Measurements from ENCODE around the gene LCN1. TPM values are rescaled to one million over a fixed set of nuclear protein-coding genes. Genes with fewer than 3 reads are reported as not detected.
"Not testable (repeated sequence)": the region's sequence is repeated elsewhere in the genome, so short reads cannot be mapped to it uniquely, and the experiment has no call there.

The LCN1 gene
- total RNA-seq, 2 donors from 2014 or later, result not detected

DNA sequence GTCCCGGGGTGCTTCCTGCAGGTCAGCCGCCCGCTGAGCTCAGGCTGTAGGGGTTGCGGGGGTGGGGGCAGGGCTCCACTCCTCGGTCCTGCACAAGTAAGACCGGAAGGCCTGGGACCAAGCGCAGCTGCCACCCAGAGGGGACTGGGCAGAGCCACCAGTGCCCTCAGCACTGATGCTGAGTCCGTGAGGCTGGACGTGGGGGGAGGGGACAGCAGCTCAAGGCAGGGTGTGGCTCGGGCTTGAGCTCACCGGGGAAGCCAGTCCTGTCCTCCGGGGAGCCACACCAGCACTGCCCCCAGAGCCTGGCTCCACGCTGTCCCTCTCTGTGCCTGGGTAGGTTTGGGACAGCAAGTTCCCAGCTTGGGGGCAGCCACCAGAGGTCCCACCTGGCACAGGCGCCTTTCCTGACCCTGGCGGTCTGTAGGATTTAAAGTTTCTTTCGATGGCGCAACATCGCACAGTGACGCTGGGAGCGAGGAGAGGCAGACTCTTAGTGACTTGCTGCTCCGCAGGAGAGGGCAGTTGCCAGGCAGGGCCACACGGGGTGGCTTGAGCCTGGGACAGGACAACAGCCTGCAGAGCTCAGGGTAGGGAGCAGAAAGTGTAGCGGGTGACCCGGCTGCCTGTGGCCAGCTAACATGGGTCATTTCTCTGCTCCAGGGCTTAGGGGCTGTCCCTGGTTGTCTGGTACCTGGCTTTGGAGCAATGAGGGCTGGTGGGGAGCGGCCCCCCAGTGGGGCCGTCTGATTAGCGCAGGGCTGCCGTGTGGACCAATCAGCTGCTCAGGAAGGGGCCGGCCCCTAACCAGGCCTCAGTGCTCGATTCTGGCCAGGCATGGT is 5.7 kb downstream of the LCN1 start:
- no peaks in the 10 kb centered on the region for H3K4me1 ChIP-seq
- H3K36me3 ChIP-seq (replicated peaks in 1 of 2; ENCODE audit: insufficient read depth in 1 of 2, low read depth in 2 of 2), result no peaks in the 10 kb centered on the region
- TF ChIP-seq CTCF (IDR thresholded peaks at IDR 0.05) (no peak), POLR2A (IDR thresholded peaks at IDR 0.05) (no peak)
- ATAC-seq (no peak), DNase-seq (no peak)
- intact Hi-C loops (cut with DNase I), result no loop called here
- no peaks in the 10 kb centered on the region for H3K9me3 ChIP-seq
- H3K27me3 ChIP-seq, result no peaks in the 10 kb centered on the region
- H3K27ac ChIP-seq, result no peak overlapping the region
- H3K4me3 ChIP-seq, result no peak overlapping the region
- WGBS, 2 donors, result 57 to 77% methylated on average over 19 to 30 of the region's 30 CpGs

DNA sequence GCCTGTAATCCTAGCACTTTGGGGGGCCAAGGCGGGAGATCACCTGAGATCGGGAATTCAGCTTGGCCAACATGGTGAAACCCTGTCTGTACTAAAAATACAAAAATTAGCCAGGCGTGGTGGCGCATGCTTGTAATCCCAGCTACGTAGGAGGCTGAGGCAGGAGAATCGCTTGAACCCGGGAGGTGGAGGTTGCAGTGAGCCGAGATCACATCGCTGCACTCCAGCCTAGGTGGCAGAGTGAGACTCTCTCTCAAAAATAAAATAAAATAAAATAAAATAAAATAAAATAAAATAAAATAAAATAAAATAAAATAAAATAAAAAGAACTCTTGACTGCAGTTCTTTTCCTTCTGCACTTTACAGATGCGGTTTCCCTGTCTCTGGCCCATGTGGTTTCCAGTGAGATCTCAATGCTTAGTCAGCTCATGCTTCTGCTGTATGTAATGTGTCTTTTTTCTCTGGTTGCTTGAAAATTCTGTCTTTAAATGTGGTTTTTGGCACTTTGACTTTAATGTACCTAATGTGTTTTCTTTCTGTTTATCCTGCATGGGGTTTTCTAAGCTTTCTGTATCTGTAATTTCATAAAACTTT is 7.7 kb downstream of the LCN1 start:
- H3K4me3 ChIP-seq; intact Hi-C loops (cut with DNase I); H3K36me3 ChIP-seq (replicated peaks in 1 of 2; ENCODE audit: insufficient read depth in 1 of 2, low read depth in 2 of 2); H3K27me3 ChIP-seq; ATAC-seq; H3K27ac ChIP-seq; H3K9me3 ChIP-seq; H3K4me1 ChIP-seq; DNase-seq: not testable (repeated sequence)
- WGBS, 2 donors, result 87 to 97% methylated on average over 10 of the region's 10 CpGs

GRCh38 chr9:135530146-135530545 is 8.9 kb downstream of the LCN1 start:
- WGBS, 2 donors, result 49 to 65% methylated on average over 5 of the region's 5 CpGs
- no peaks in the 10 kb centered on the region for H3K27me3 ChIP-seq
- ATAC-seq, result no peak

GRCh38 chr9:135531096-135531495 is 9.9 kb downstream of the LCN1 start:
- WGBS, 2 donors, result 83 to 94% methylated on average over 2 to 10 of the region's 10 CpGs
- no peak for ATAC-seq

More at GRCh38 chr9:135530146-135530545, 8.9 kb downstream of the LCN1 start:
- Histone ChIP-seq H3K9me3 (no peaks in the 10 kb centered on the region), H3K36me3 (replicated peaks in 1 of 2; ENCODE audit: insufficient read depth in 1 of 2, low read depth in 2 of 2) (no peaks in the 10 kb centered on the region), H3K27ac (no peak overlapping the region), H3K4me3 (no peak overlapping the region), H3K4me1 (no peaks in the 10 kb centered on the region)
- TF ChIP-seq CTCF (IDR thresholded peaks at IDR 0.05) (no peak), POLR2A (IDR thresholded peaks at IDR 0.05) (no peak)
- intact Hi-C loops (cut with DNase I), result no loop called here
- DNase-seq, result no peak

More at GRCh38 chr9:135531096-135531495, 9.9 kb downstream of the LCN1 start:
- Histone ChIP-seq H3K27me3 (no peaks in the 10 kb centered on the region), H3K27ac (no peak overlapping the region), H3K4me3 (no peak overlapping the region), H3K36me3 (replicated peaks in 1 of 2; ENCODE audit: insufficient read depth in 1 of 2, low read depth in 2 of 2) (no peaks in the 10 kb centered on the region), H3K9me3 (no peaks in the 10 kb centered on the region), H3K4me1 (no peaks in the 10 kb centered on the region)
- intact Hi-C loops (cut with DNase I), result no loop called here
- DNase-seq, result no peak
- TF ChIP-seq CTCF (IDR thresholded peaks at IDR 0.05), result no peak
- no peak for TF ChIP-seq POLR2A (IDR thresholded peaks at IDR 0.05)

Measured in body of pancreas (tissue), 4 donors.